GM19438 (cell line): ENCODE measurements around the gene OR1L8.
"Not testable (repeated sequence)": the region's sequence is repeated elsewhere in the genome, so short reads cannot be mapped to it uniquely, and the experiment has no call there.

Experiments used
- ATAC-seq: cut with Tn5 transposase; IDR thresholded peaks from one replicate; pipeline ENCODE4 v1.9.1; 2021; ENCODE audit warnings: low read depth; ENCODE audit not compliant: unreplicated experiment

OR1L8 gene, protein sequence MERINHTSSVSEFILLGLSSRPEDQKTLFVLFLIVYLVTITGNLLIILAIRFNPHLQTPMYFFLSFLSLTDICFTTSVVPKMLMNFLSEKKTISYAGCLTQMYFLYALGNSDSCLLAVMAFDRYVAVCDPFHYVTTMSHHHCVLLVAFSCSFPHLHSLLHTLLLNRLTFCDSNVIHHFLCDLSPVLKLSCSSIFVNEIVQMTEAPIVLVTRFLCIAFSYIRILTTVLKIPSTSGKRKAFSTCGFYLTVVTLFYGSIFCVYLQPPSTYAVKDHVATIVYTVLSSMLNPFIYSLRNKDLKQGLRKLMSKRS

DNA sequence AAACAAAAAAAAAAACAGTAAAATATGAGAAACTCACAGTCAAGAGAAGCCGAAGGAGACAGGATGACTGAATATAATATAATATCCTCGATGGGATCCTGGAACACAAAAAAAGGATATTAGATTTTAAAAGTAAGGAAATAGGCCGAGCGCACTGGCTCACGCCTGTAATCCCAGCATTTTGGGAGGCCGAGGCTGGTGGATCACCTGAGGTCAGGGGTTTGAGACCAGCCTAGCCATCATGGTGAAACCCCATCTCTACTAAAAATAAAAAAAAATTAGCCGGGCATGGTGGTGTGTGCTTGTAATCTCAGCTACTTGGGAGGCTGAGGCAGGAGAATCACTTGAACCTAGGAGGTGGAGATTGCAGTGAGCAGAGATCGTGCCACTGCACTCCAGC is at the start of gene OR1L8:
OR1L8 (minus strand) TSS at position 101 of the 400 bp plus-strand sequence. CDS start 14,907 bp downstream, outside the sequence.
- not testable (repeated sequence) for ATAC-seq

- no peak for ATAC-seq
These were observed 36.8 kb upstream of the OR1L8 start for GRCh38 chr9:122619996-122620395.

GRCh38 chr9:122614362-122614761 is 31.2 kb upstream of the OR1L8 start, which contains the start of gene OR1Q1:
OR1Q1 (plus strand) TSS chr9:122614738; CDS start chr9:122614738, 0 bp downstream.
- ATAC-seq, result no peak

DNA sequence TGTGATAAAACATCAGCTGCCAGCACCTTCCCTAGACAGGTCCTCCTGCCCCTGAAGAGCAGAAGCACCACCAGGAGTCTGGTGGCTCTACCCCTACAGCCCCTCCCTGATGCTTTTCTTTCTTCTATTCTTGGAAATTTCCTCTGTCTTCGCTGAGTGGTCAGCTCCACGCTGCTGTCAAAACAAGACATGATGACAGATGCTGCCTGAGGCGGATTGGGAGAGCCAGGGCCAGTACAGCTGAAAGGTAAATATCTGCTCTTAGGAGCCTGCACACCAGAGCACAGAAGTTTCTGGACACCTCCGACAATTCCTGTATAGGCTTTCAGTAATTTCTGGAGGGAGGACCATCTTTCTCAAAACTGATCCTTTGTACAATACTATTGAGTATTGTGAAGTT is 26.6 kb upstream of the OR1L8 start:
- ATAC-seq, result no peak

DNA sequence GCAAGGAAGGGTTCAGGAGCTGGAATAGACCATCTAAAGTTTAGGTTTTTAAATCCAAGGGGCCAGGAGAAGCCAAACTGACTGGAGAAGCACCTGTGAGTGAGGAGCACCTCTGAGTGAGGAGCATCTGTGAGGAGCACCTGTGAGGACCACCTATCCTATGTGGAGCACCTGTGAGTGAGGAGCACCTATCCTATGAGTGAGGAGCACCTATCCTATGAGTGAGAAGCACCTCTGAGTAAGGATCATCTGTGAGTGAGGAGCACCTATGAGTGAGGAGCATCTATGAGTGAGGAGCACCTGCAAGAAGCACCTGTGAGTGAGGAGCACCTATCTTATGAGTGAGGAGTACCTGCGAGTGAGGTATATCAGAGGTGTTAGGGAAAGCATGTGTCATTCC is 23.4 kb upstream of the OR1L8 start:
- no peak for ATAC-seq

GRCh38 chr9:122605691-122606090 is 22.5 kb upstream of the OR1L8 start:
- ATAC-seq, result no peak

- ATAC-seq, result no peak
These were observed 2.8 kb downstream of the OR1L8 start for GRCh38 chr9:122580360-122580759.

DNA sequence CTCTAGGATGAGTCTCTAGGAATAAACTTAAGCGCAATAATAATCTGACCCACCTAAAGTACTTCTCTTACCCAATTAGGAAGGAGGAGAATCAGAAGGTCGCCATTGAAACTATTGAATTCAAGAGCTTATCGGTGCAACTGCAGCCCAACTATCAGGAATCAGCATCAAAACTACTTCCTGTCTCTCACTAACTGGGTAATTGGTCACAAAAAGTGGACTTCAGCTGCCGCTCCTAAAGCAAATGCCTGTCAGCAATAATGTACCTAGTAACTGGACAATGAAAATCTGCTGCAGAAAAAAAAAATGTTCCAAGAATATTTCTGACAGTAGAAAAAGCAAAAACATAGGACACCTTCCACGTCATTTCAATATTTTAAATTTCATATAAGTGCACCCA is 3.3 kb downstream of the OR1L8 start:
- no peak for ATAC-seq

GRCh38 chr9:122572456-122572855 is 10.7 kb downstream of the OR1L8 start:
- no peak for ATAC-seq

DNA sequence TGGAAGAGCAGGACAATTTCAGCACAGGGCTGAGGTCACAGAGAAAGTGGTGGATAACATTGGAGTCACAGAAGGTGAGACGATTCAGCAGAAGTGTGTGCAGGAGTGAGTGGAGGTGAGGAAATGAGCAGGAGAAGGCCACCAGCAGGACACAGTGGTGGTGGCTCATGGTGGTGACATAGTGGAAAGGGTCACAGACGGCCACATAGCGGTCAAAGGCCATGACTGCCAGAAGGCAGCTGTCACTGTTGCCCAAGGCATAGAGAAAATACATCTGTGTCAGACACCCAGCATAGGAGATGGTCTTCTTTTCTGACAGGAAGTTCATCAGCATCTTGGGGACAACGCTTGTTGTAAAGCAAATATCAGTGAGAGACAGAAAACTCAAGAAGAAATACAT is 15.3 kb downstream of the OR1L8 start:
- ATAC-seq, result no peak

DNA sequence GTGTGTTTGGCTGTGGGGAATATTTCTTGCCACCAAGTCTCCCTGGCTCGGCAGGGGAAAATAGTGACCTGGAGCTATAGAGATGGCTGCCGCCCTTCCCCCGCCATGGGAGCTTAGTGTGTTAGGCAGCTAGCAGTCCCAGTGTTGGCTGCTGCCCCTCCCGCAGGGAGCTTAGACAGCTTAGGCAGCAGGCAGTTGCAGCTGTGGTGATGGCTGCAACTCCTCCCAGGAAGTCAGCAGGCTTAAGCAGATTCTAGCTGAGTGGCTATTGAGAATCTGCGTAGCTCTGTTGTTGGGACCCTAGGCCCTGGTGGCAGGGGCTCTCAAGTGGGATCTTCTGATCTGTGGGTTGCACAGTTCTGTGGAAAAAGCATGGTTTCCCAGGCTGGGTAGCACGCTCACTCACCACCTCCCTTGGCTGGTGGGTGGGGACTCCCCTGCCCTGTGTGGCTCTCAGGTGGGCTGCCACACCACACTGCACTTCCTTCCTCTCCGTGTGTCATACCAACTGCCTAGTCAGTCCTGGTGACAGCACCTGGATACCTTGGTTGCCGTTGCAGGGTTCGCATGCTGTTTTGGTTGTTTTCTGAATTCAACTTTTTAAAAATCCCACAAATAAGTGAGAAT is 20.9 kb downstream of the OR1L8 start:
- no peak for ATAC-seq

DNA sequence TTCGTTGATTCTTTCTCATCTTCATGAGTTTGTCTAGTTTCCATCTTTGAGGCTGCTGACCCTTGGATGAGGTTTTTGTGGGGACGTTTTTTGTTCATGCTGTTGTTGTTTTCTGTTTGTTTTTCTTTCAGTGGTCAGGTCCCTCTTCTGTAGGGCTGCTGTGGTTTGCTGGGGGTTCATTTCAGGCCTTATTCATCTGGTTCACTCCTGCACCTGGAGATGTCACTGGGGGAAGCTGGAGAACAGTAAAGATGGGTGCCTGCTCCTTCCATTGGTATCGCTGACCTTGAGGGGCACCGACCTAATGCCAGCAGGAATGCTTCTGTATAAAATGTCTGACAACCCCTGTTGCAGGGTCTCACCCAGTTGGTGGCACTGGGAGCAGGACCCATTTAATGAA is 21.7 kb downstream of the OR1L8 start:
- ATAC-seq, result no peak

DNA sequence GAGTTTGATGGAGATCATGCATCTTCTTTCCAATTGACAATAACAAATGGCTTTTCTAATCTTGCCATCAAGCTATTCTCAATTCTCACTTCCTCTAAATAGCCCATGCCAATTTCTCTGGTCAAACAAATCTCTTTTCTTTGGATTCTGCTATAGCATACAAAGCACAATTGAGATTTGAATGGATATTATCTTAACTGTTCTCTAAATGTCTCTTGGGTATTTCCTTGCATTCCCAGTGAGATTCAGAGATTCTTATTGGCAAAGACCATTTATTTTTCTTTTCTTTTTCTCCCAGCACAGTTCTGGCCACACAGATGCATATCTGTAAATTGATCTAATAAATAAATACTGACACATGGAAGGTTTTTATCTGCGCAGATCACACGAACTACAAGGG is 30.4 kb downstream of the OR1L8 start, which contains the start of gene OR1N2:
OR1N2 (plus strand) TSS at position 301 of the 400 bp plus-strand sequence. CDS start 100 bp downstream, outside the sequence.
- no peak for ATAC-seq

GRCh38 chr9:122551371-122551770 is 31.8 kb downstream of the OR1L8 start:
- no peak for ATAC-seq

DNA sequence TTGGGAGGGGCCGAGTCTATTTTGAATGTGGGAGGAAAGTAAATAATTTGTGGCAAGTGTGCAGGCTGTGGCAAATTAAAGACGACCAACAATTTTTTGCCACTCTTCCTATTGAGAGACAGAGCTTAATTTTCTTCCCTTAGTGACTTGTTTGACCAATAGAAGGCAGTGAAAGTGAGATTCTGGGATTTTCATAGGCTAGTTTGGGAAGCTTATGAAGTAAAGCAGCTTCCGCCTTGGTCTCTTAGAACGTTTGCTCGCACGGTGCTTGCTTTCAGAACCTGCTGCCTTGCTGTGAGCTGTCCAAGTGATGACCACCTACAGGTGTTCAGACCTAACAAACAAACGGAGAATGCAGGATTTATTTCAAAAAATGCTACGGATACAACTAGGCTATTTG is 37.0 kb downstream of the OR1L8 start:
- ATAC-seq, result no peak

DNA sequence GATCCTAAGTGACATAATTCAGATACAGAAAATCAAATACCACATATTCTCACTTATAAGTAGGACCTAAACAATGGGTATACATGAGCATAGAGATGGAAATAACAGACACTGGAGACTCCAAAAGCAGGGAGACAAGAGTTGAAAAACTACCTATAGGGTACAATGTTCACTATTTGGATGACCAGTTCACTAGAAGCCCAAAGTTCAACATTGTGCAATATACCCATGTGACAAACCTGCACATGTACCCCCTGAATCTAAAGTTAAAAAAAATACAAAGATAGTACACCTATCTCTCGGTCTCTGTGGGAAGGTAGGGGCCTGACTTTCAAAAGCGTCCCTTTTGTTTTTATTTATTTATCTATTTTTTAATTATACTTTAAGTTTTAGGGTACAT is 44.4 kb downstream of the OR1L8 start:
- no peak for ATAC-seq

DNA sequence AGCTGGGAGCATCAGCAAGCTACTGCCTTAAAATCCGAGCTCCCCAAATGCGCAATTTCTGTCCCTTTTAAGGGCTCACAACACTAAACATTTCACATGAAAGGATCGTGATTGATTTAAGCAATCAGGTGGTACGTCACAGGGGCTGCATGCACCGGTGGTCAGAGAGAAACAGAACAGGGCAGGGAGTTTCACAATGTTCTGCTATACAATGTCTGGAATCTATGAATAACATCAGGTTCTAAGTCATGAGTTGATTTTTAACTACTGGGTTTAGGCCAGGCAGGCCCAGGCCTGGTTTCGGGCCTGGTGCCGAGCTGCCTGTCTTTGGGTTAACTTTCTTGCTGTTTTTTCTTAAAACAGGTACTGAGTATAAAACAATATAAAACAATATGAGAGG is 46.1 kb downstream of the OR1L8 start:
- not testable (repeated sequence) for ATAC-seq

- ATAC-seq, result no peak
These were observed 47.0 kb downstream of the OR1L8 start for GRCh38 chr9:122536134-122536533.

GRCh38 chr9:122531157-122531556 is 52.0 kb downstream of the OR1L8 start:
- ATAC-seq, result not testable (repeated sequence)

- ATAC-seq, result no peak
These were observed 56.0 kb downstream of the OR1L8 start, which contains the start of gene OR1N1 for GRCh38 chr9:122527193-122527592. OR1N1 (minus strand) TSS chr9:122527293; CDS start chr9:122527293, 0 bp downstream.

- no peak for ATAC-seq
These were observed 56.6 kb downstream of the OR1L8 start for GRCh38 chr9:122526602-122527001.

GRCh38 chr9:122519376-122519775 is 63.8 kb downstream of the OR1L8 start:
- ATAC-seq, result no peak
